Measurements from ENCODE around the gene ELL. TPM values are rescaled to one million over a fixed set of nuclear protein-coding genes. Genes with fewer than 3 reads are reported as not detected.

Gene ELL
- total RNA-seq, 1 donor from 2014 or later, result 19.2 TPM

DNA sequence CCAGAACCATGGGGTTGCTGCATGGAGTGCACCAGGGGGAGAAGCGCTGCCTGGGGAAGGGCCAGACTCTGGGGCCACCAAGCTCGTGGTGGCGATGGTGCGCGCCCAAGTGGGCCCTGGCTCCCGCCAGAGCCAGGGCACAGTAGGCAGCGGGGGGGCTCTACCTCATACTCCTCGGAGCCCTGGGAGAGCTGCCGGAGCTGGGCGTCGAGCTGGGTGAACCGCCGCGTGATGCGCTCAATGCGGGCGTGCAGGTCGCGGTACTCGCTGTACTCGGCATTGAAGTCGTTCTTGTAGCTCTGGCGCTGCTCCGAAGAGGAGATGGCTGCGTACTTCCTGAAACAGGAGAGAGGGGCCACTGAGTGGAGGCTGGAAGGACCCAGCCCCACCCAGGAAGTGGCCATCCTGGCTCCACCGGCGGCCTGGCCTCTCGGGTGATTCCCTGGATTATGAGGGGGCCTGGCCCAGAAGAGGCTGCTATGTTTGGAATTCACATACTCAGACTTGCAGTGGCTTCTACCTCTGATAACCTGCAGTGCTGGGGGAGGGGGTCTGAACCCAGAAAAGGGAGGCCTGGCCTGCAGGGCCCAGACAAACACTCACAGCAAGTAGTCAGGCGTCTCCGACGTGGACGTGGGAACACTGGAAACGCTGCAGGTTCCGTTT is 75.6 kb downstream of the ELL start:
- Mint-ChIP-seq H3K4me1 (peaks cover 16% of the 10 kb centered on the region), H3K9me3 (no peaks in the 10 kb centered on the region), H3K27me3 (ENCODE audit: low read depth) (no peaks in the 10 kb centered on the region), H3K27ac (peak overlapping the region; percentile 72), H3K4me3 (no peak overlapping the region), H3K36me3 (peaks cover 6% of the 10 kb centered on the region)
- no peak for DNase-seq (ENCODE audit: low spot score in 2 of 2, unreplicated experiment in 2 of 2)
- TF ChIP-seq, protein P1, sequence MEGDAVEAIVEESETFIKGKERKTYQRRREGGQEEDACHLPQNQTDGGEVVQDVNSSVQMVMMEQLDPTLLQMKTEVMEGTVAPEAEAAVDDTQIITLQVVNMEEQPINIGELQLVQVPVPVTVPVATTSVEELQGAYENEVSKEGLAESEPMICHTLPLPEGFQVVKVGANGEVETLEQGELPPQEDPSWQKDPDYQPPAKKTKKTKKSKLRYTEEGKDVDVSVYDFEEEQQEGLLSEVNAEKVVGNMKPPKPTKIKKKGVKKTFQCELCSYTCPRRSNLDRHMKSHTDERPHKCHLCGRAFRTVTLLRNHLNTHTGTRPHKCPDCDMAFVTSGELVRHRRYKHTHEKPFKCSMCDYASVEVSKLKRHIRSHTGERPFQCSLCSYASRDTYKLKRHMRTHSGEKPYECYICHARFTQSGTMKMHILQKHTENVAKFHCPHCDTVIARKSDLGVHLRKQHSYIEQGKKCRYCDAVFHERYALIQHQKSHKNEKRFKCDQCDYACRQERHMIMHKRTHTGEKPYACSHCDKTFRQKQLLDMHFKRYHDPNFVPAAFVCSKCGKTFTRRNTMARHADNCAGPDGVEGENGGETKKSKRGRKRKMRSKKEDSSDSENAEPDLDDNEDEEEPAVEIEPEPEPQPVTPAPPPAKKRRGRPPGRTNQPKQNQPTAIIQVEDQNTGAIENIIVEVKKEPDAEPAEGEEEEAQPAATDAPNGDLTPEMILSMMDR (IDR thresholded peaks at IDR 0.05; ENCODE audit: unreplicated experiment), result no peak

DNA sequence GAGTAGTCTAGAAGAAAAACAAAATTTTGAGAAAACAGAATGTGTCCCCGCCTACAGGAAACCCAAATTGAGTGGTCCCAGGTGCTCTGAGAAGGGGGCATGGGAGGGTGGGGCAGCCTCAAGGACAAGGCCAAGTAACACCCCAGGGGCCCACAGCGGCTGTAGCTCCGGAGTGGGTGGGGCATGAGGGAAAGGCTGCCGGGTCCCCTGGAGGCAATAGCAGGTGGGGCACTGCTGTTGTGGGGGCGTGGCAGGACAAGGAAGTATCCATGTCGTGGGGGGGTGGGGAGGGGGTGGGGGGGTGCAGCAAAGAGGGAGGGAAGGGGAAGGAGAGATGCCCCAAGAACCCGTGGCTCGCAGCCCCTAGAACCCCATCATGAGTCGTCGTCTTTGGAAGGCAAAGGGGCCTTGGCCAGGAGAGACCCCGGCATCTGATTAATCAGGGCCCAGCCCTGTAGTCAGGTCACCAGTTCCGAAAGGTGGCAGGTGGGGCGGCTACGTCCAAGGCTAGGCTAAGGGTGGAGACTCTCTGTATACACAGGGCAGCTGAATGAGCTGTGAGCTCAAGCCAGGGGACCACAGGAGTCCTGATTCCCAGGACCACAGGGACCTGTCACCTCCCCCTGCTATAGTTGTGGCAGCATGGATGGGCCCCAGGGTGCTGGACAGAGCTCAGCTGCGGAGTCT is 76.5 kb downstream of the ELL start:
- peaks cover 22% of the 10 kb centered on the region for H3K4me1 Mint-ChIP-seq
- DNase-seq (ENCODE audit: low spot score in 2 of 2, unreplicated experiment in 2 of 2), result no peak
- TF ChIP-seq, protein P1 (IDR thresholded peaks at IDR 0.05; ENCODE audit: unreplicated experiment), result no peak

DNA sequence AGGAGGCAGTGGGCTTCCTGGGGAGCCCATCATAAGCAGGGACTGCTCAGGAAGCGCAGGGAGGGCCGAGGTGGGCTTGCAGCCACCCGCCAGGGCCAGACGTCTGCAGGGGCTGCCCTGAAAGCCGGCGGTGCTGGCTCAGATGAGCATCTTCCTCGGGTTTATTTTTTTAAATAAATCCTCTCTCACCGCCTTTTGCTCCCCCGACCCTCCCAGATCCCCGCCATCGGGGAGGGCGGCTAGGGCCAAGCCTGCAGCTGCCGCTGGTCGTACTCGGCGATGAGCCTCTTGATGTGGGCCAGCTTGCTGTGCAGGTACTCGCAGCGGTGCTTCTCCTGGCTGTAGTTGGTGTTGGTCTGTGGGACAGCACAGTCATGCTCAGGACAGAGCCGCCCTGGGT is 77.4 kb downstream of the ELL start:
- H3K4me1 Mint-ChIP-seq, result peaks cover 30% of the 10 kb centered on the region
- TF ChIP-seq, protein P1 (IDR thresholded peaks at IDR 0.05; ENCODE audit: unreplicated experiment), result no peak
- H3K27ac Mint-ChIP-seq, result no peak overlapping the region
- no peaks in the 10 kb centered on the region for H3K27me3 Mint-ChIP-seq (ENCODE audit: low read depth)
- peaks cover 3% of the 10 kb centered on the region for H3K36me3 Mint-ChIP-seq
- no peak overlapping the region for H3K4me3 Mint-ChIP-seq
- no peaks in the 10 kb centered on the region for H3K9me3 Mint-ChIP-seq
- DNase-seq (ENCODE audit: low spot score in 2 of 2, unreplicated experiment in 2 of 2), result no peak

More for the DNA sequence above, 76.5 kb downstream of the ELL start:
- no peaks in the 10 kb centered on the region for H3K9me3 Mint-ChIP-seq
- H3K4me3 Mint-ChIP-seq, result no peak overlapping the region
- H3K36me3 Mint-ChIP-seq, result peaks cover 3% of the 10 kb centered on the region
- no peak overlapping the region for H3K27ac Mint-ChIP-seq
- no peaks in the 10 kb centered on the region for H3K27me3 Mint-ChIP-seq (ENCODE audit: low read depth)

DNA sequence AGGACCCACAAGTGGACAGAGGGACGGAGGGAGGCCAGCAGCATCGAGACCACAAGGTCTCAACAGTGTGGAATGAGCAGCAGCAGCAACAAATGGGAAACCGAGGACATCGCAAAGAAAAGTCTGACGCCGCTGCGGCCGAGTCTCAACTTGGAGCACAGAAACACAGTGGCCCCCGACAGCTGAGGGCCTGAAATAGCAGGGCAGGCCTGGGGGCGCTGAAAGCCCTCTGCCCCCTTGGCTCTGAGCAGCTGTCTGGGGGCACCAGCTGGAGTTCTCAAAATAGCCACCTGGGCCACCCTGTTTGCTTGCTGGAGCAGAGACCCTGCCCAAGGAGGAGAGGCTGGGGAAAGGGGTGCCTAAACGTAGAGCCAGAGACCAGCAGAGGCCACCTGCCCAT is 78.0 kb downstream of the ELL start:
- H3K27ac Mint-ChIP-seq, result no peak overlapping the region
- DNase-seq (ENCODE audit: low spot score in 2 of 2, unreplicated experiment in 2 of 2), result no peak
- H3K27me3 Mint-ChIP-seq (ENCODE audit: low read depth), result no peaks in the 10 kb centered on the region
- TF ChIP-seq, protein P1 (IDR thresholded peaks at IDR 0.05; ENCODE audit: unreplicated experiment), result no peak
- H3K9me3 Mint-ChIP-seq, result no peaks in the 10 kb centered on the region
- peaks cover 37% of the 10 kb centered on the region for H3K4me1 Mint-ChIP-seq
- H3K36me3 Mint-ChIP-seq, result peaks cover 3% of the 10 kb centered on the region
- no peak overlapping the region for H3K4me3 Mint-ChIP-seq

DNA sequence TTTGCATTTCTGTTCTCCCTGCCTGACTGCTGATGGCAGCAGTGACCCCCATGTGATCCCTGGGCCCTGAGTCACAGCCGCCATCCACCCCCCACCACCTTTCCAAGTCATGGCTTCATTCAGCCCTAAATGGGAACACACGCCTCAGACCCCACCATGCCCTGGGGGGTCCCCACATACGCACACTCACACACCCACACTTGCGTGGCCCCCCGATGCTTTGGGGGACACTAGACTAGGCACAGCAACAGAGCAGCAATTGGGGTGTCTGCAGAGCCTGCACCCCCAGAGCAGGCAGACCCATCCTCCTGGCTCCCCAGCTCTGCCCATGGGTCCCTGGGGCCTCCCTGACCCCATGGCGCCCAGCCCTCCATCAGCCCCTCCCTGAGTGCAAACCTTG is 78.5 kb downstream of the ELL start:
- no peak for DNase-seq (ENCODE audit: low spot score in 2 of 2, unreplicated experiment in 2 of 2)
- peaks cover 2% of the 10 kb centered on the region for H3K36me3 Mint-ChIP-seq
- H3K4me1 Mint-ChIP-seq, result peaks cover 41% of the 10 kb centered on the region
- no peaks in the 10 kb centered on the region for H3K27me3 Mint-ChIP-seq (ENCODE audit: low read depth)
- H3K9me3 Mint-ChIP-seq, result no peaks in the 10 kb centered on the region
- TF ChIP-seq, protein P1 (IDR thresholded peaks at IDR 0.05; ENCODE audit: unreplicated experiment), result no peak
- no peak overlapping the region for H3K27ac Mint-ChIP-seq
- H3K4me3 Mint-ChIP-seq, result no peak overlapping the region
